Cardiac septum (tissue), 1 donor: ENCODE measurements around the gene IMPA2. TPM values are rescaled to one million over a fixed set of nuclear protein-coding genes. Genes with fewer than 3 reads are reported as not detected.

Experiments
- DNase-seq: peaks from one replicate; pipeline ENCODE4 v3.0.0-alpha.2; 2020; ENCODE audit warnings: low spot score
- intact Hi-C: fragments of 100-400 bp; cut with DNase I; formaldehyde crosslinking; loops from one replicate; pipeline ENCODE4 v1.14.0; 2022
- total RNA-seq: library from RNA; stranded (reverse); fragmentation: NEBNext Ultra II Directional; extraction: Animal tissue kit (Norgen Biotek cat#: 25700); gene quantifications from one replicate; pipeline ENCODE4 v1.2.1, GENCODE V29; 2021
- donor health status: DM: no; HTN: no; CAD: no.

Gene IMPA2
- total RNA-seq, 1 donor from 2014 or later, result 19.9 TPM

DNA sequence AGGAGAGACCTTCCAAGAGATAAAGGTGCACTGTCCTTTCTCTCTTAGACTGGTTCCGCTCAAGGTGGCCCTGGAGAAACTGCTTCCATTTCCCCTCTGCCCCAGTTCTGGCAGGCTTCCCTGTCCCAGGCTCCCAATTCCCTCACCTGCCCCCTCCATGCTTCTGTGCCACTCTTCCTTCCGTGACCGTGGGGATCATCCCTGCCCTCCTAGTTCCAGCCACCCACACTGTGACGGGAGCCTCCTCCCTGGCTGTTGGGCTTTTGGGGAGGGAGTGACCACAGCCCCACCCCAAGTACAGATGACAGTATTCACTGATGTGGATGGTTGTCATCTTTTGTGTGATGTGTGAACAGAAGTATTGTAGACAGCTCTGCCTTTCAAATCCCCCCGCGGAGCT is 2.8 kb downstream of the IMPA2 start:
- DNase-seq, result peak; percentile 31

DNA sequence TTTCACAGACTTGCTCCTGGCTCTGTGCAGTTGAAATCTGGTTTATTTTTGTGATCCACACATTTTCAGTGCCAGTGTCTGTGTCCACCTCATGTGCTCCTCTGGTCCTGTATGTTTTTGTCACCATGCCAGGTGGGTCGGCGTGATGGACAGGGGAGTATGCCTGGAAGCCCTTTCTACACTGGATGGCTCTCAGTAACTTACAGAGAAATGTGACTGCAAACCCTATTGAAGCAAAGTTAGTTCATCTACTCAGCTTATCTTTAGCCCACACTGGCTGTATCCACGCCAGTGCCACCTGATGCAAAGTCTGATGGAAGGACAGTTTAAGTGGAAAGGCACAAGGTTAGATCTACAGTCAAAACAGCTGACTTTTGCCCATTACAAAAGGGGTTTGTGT is 4.3 kb downstream of the IMPA2 start:
- intact Hi-C loops, result loop anchor here (10.0 kb wide), 1 partner anchor 49 kb away; no protein-coding TSS in a partner anchor
- DNase-seq, result no peak

More for the DNA sequence above, 2.8 kb downstream of the IMPA2 start:
- intact Hi-C loops, result loop anchor here (10.0 kb wide), 1 partner anchor 51 kb away; no protein-coding TSS in a partner anchor

DNA sequence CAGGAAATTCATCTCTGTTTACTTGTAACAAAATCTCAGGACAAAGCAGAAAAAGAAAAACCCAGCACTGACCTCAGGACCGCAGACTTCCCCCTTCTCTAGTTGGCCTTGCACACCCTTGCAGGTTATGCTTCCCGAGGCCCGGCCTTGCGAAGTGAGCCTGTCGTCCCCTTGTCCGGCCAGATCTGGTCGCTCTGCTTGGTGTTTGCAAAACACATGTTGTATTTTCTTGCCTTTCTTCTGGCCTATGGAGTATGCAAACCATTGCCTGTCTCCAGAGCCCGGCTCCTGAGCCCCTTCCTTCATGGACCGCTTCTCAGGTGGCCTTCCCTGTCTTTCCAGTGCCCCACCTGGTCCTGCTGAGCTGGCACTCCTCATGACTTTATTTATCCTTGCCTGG is 4.8 kb downstream of the IMPA2 start:
- intact Hi-C loops, result loop anchor here (10.0 kb wide), 1 partner anchor 49 kb away; no protein-coding TSS in a partner anchor
- no peak for DNase-seq

DNA sequence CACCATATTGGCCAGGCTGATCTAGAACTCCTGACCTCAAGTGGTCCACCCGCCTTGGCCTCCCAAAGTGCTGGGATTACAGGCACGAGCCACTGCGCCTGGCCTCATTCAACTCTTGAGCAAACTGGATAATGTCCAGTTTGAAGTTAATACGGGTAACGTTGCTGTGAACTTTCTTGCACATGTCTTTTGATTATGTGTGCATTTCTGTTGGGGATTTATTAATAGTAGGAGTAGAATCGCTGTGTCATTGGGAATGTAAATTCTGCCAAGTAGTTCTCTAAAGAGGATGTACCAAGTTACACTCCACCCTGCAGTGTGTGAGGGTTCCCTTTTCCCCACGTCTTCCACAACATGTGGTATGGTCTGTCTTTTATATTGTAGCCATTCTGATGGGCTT is 6.2 kb downstream of the IMPA2 start:
- intact Hi-C loops, result loop anchor here (10.0 kb wide), 1 partner anchor 47 kb away; no protein-coding TSS in a partner anchor
- peak; percentile 27 for DNase-seq

DNA sequence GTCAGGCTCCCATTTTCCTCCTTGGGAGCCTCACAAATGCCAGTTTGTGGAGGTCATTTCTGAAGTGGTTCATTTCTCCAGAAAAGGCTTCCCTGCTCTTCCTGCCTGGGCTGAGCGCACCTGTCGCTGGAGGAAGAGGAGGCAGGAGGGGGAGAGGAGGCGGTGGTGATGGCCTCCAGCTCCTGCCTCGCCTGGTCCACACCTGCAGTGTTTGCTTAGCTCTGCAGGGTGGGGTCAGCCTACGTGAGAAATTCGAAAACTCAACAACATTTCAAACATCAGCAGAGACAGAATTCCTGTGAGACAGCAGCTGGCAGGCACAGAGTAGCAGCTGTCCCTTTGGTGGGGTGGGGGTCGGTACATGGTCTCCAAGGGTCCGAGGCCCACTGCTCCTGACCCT is 7.9 kb downstream of the IMPA2 start:
- DNase-seq, result peak; percentile 31
- intact Hi-C loops, result loop anchor here (10.0 kb wide), 1 partner anchor 46 kb away; no protein-coding TSS in a partner anchor

DNA sequence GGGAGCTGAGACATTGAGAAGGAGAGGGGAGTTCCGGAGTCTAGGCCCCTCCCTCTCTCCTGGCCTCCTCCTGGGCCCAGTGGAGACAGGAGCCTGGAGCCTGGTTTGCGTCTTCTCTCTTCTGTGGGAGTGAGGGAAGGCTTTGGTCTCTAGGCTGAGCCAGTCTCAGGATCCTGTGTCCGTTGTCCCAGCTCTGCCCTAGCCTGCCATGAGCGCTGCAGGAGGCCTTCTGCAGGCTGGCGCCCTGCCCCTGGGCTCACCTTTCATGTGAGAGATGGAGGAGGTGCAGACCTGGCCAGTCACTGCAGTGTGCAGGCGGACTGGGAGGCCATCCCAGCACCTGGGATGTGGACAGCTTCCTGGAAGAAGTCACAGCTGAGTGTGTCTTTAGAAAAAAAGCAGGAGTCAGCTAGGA is 8.7 kb downstream of the IMPA2 start:
- intact Hi-C loops, result loop anchor here (10.0 kb wide), 1 partner anchor 45 kb away; no protein-coding TSS in a partner anchor
- no peak for DNase-seq

DNA sequence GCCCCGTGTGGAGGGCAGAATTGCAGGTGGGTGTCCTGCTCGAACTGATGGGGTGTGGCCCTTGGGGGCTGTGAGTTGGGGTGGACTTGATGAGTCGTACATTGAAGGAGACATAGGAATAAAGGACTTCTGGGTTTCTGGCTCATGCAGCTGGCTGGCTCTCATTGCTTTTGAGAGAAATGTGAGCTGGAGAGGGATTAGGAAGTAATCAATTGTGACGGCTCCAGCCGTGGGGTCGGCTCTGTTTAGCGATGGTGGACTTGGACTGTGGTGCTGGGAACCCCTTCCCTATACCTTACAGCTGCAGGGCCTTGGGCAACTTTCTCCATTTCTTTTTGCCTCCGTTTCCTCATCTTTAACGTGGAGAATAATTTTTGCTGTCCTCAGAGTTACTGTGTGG is 9.2 kb downstream of the IMPA2 start:
- intact Hi-C loops, result no loop called here
- DNase-seq, result no peak

DNA sequence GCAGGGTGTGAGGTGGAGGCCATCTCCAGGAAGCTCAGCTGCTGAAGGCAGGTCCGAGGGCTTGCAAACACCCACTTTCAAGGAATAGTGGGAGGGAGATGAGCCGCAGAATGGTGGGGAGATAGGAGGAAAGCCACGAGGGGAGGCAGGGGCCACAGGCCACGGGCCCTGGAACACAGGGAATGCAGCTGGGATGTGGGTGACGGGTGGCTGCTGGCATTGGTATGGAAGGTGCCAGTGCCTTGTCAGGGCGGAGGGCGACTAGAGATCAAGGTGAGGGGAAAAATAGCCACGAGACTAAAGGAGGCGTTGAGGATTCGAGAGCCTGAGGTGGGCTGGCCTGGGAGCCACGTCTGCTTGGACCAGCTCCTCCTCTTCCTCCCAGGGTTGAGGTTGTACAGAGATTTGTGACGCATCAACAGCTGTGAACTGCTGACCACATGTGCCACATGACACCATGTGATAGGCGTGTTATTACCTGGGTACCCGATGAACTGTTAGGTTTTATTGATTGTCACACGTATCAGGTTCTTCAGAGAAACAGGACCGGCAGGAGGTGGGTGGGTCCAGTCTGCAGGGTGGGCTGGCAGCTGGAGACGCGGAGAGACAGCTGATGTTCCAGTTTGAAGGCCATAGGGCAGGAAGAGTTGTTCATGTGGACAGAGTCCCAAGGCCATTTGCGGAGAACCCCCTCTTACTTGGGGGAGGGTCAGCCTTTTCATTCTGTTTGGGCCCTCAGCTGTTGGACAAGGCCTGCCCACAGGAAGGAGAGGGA is 9.9 kb downstream of the IMPA2 start:
- DNase-seq, result no peak
- intact Hi-C loops, result no loop called here

DNA sequence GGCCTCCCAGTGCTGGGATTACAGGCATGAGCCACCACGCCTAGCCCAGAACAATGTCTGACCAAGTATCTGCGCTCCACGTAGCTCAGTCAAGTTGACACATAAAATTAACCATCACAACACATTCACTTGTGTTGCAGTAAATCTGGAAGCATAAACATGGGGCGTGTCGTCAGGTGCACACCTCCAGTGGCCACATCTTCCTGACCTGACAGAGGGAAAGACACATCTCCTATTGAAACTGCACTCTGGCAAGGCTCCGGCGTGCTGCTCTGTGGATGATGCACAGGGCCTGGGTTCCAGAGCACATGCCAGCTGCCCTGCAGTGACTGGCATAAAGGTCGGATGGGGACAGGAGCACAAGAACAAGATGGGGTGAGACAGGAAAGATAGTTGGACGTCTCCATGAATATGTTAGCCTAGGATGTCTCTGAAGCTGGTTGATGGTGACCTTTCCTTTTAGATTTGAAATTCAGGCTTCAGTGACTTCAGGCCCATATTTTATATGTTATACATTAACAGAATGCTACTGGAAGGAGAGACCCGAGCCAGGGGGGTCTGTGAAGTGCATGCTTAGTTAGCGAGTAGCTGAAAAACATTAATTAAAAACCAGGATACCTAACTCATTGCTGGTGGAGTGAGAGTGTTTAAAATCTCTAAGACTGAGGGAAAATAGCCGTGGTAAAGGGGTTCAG is 10.9 kb downstream of the IMPA2 start:
- DNase-seq, result no peak
- intact Hi-C loops, result no loop called here

DNA sequence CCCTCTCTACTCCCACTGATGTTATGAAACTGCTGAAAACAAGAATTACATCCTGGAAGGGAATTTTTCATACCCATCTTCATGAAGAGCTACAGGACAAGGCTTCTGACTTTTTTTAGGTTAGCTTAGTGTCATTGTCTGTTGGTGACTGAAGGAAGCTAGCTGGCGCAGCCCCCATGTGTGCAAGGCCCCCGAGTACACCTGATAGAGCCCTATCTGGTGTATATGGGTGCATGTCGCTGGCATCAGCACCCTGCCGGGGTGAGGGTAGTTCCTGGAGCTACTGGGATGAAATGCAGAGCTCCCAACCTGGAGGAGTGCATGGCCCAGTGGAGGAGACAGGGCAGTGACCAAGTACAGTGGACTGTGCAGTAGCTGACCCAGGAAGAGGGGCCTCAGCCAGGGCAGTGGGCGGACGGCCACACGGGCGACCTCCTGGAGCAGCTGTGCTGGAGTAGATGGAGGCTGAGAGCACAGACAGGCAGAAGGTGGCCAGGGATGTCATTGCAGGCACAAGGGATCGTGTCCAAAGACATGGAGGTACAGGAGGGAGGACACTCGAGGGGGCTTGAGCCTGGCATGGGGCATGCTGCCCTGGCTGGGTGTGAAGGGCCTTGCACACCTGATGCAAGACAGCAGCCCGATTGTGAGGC is 12.1 kb downstream of the IMPA2 start:
- intact Hi-C loops, result no loop called here
- DNase-seq, result peak; percentile 1

DNA sequence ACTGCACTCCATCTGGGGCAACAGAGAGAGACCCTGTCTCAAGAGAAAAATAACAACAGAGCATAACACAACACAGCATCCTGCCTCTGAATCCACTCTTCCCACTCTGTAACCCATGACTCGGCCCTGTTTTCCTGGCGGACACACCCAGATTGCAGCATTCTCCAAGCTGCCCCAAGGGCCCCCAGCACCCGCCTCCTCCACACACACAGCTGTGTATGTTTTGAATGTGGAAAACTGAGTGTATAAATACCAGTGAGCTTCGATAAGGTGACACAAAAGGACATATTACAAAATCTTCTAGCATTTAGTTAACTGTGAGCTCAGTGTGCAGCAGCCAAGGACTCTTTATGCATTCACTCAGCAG is 13.0 kb downstream of the IMPA2 start:
- no peak for DNase-seq
- intact Hi-C loops, result no loop called here

DNA sequence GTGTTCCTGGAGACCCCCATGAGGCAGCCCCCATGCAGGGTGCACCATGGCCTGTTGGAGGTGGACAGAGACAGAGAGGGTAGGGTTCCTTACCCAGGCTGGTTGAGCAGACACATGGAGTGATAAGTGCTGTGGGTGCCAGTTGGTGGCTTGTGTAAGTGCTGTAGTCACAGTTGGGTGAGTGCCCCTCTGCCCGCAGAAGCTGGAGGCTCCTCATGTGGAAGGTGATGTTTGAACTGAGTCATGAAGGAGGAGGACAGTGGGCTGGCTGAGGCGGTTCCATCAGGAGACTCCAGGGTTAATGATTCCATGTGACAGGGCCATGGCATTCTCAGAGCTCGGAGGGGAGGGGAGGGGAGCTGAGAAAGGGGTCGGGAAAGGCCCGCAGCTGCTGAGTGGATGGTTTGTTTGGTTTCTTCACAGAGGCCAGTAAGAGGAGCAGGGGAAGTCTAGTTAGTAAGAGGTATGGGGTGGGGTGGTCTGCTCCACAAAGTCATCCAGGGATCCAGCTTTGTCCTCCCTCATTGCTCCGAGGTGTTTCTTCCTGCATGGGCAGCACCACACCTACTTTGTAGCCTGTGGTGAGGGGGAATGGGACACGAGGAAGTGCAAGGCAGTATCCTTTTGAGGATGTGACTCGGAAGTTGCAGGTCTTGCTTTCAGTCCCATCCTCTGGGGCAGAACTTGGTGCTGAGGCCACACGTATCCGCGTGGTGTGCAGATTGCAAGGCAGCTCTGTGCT is 13.6 kb downstream of the IMPA2 start:
- intact Hi-C loops, result loop anchor here (1.0 to 5.0 kb wide), 2 partner anchors 57 to 263 kb away; no protein-coding TSS in a partner anchor
- DNase-seq, result peak; percentile 47

DNA sequence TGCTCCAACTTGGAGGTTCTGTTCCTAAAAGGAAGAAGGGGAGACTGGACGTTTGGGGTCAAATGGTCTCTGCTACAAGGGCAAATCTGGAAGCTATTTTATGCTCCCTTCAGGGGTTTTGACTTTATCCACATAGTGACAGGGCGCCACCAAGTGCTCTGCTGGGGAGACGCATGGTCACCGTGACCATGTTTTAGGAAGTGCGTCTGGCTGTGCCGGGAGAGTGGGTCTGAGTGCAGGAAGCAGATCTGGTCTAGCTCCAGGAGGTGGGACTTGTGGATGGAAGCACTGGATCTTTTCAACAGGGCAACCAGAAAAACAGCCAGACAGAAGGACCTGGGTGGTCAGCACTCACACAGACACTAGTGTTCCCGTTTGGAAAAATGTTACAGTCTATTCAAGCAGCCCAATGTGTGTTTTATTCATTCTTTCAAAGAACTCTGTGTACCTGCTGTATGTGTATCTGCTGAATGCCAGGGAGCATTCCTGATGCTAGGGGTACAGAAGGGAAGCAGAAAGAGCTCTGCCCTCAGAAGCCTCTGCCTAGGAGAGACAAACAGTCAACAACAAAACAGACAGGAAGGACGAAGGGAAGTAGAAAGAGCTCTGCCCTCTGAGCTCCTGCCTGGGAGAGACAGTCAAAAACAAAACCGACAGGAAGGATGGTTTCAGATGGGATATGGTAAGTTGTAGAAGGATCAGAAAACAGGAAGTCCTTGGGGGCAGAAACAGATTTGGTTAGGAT is 14.3 kb downstream of the IMPA2 start:
- intact Hi-C loops, result loop anchor here (1.0 to 5.0 kb wide), 2 partner anchors 57 to 263 kb away; no protein-coding TSS in a partner anchor
- DNase-seq, result peak; percentile 90

DNA sequence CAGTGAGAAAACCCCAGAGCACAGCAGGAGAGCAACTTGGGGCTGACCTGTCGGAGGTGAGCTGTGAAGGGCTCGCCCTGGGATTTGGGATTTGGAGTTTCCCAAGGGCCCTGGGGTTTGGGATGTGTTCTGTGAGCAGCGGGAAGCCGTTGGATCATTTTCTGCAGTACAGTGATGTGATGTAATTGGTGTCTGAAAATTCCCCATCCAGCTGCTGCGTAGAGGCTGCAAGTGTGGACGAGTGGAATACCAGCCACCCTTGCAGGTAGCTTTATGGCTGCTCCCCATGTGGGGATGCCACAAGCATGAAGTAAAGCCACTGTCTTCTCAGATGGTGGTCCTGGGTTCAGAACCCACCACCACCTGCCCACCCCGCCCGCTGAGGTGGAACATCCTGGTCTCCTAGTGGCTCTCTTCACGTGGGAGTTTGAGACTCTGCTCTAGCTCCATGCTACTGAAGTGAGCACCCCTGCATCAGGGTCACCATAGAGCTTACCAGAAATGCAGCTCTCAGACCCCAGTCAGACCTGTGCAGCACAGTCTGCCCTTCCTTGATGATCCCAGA is 15.0 kb downstream of the IMPA2 start:
- intact Hi-C loops, result loop anchor here (5.0 kb wide), 1 partner anchor 264 kb away; no protein-coding TSS in a partner anchor
- DNase-seq, result no peak

DNA sequence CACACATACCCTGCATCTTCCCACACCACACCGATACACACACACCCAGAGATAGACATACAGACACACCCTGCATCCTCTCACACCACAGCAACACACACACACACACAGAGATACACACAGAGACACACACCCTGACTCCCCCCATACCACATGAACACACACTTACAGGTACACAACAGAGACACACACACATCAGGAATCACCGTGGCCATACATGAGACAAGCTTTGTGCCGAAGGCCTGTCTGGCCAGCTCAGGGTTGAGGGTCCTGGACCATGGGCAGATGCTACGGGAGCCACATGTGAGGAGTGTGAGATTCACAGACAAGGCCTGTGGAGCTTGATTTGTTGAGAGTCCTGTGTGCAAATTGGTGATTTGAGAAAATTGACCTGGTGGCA is 15.6 kb downstream of the IMPA2 start:
- no peak for DNase-seq
- intact Hi-C loops, result loop anchor here (5.0 kb wide), 1 partner anchor 265 kb away; no protein-coding TSS in a partner anchor

DNA sequence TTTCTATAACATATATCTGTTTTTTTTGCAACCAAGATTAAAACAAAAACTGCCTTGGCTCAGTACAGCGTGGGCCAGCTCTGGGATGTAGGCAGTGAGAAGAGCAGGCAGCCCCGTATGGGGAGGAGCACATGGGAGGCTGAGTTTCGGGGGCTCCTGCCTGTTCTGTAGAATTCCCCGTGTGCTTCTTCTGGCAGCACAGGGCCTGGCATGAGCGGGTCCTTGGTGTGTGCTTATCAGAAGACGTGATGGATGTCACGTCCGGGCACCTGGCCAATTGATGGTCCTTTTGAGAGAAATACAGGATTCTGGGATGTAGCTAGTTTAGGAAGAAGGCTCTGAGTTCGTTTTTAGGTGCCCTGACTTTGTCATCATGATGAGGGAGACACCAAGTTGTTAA is 16.2 kb downstream of the IMPA2 start:
- DNase-seq, result no peak
- intact Hi-C loops, result loop anchor here (5.0 kb wide), 1 partner anchor 265 kb away; no protein-coding TSS in a partner anchor

DNA sequence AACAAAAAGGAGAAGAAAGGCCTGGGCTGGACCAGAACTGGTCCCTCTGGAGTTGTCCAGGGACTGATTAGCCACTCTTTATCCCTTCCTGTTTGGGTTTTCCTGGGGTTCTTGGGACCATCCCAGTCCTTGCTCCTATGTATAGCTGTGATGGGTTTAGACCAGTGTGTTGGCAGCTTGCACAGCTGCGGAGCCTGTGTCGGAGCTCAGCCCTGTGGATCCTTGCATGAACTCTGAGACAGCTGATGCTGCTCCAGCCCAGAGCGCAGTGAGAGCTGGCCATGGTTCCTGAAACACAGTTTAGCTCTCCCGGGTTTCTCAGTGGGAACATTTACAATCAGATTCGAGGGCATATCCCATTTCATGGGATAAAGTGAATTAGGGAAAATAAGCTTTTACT is 16.9 kb downstream of the IMPA2 start:
- DNase-seq, result no peak
- intact Hi-C loops, result loop anchor here (5.0 kb wide), 1 partner anchor 266 kb away; no protein-coding TSS in a partner anchor

DNA sequence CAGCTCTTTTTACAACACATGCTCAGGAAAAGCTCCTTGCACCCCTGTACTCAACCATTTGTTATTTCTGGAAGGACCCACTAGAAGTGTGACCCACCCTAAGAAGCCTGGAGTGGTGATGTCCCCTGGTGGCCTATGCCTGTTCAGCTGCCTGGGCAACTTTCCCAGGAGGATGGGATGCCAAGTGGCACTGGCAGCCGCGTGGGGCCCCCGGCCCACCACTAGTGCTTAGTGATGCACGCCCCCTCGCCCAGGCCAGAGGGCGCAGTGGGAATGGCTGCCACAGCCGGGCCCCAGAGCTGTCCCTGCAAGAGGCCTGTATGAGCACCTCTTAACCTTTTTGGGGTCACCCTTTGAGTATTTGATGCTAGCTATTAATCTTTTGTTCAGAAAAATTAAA is 18.1 kb downstream of the IMPA2 start:
- no peak for DNase-seq
- intact Hi-C loops, result loop anchor here (5.0 kb wide), 1 partner anchor 267 kb away; no protein-coding TSS in a partner anchor
